Fibroblast of peridontal ligament (primary cell): ENCODE data around the gene CERCAM.

ENCODE experiments used
- DNase-seq: peaks from one replicate; pipeline ENCODE4 v3.0.0-alpha.2; 2010; ENCODE audit errors: extremely low read depth

Gene CERCAM

DNA sequence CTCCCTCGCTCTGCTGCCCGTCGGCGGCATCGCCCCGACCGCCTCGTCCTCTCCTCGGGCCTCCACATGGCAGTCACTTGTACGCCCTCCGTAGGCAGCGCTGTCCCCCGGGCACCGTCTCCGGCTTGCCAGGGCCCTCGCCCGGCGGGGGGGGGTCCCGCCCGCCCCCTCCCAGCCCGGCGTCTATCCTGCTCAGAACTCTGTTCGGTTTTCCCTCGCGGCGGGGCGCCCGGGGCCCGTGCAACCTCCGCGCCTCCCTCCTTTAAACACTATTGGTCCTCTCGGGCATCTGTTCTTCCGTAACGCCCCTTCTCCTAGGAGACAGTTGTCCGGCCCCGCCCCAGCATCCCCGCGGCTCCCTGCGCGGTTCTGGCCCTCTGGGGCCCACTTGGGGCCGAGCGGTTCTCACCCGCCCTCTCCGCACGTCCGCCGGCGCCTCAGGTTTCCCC is 36.0 kb downstream of the CERCAM start:
- peak; percentile 64 for DNase-seq

DNA sequence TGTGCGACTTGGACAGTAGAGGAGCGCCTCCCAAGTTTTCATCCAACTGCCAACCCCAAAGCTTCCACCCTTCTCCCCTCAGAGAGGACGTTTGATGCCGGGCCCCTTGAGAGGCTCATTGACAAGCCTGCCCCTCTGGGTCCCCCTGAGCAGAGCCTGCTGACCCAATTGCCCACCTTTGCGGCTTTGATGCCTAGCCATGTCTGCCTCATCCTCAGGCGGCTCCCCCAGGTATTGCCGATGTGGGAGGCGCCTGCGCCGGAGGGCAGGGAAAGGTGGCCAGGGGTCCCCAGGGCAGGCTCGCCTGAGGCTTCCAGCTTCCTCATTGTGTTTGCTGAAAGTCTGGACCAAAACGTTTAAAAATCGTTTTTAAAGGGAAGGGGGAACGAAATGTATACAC is 36.5 kb downstream of the CERCAM start:
- DNase-seq: no peak

DNA sequence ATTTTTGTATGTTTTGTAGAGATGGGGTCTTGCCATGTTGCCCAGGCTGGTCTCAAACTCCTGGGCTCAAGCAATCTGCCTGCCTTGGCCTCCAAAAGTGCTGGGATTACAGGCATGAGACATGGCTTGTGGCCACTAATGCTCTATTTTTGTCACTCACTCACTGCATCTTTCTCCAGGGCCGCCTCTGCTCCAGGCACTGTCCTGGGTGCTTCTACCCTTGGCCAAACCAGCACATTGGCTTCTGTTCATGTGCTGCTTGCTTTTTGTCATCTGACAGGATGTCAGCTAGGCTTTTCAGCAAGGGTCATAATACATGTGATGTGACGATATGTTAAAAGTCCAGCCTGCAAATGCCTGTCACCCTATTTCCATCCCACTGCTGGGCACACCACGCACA is 38.4 kb downstream of the CERCAM start:
- DNase-seq: no peak

DNA sequence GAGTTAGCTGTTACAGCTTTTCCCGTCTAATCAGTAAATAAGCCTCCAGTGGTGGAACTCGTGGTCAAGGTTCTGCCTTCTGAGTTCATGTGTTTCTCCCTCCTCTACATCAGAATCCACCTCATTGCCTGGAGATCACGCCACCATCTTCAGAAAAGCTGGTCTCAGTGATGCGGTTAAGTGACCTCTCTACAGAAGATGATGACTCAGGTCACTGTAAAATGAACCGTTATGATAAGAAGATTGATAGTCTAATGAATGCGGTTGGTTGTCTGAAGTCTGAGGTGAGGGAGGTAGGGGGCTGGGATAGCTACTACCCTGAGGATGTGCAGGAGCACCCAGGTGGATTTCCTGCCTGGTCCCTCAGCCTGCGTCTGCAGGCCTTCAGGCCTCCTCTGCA is 48.4 kb downstream of the CERCAM start:
- no peak for DNase-seq

DNA sequence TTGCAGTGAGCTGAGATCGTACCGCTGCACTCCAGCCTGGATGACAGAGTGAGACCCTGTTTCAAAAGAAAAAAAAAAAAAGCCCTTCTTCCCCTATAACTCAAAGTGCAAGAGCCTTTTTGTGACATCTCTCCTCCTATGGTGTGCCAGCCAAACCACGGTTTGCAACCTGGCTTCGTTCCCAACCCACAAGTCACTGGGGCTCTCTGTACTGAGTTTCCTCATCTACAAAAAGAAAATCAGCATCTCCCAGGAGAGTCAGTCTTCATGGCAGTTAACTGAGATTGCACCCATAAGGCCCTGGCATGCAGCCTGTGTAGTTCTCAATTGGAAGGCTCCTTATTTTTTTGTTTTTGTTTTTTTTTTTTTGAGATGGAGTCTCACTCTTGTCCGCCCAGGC is 49.9 kb downstream of the CERCAM start:
- DNase-seq: peak; percentile 83

DNA sequence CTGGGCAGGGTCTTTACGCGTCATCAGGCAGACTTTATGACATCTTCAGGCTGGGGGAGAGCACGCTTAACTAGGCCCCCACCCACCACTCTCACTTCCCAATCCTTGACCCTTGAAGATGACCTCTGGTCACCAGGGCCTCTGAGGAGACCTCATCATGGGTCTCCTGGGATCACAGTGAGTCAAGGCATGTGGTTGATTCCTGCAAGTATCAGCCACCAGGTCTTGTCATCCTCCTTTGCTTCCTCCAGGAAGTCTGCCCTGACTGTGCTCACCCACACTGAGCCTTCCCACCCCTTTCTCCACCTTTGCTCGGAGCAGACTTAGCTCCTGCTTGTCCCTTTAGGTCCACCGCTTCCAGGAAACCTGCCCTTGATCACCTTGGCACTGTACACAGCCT is 52.4 kb downstream of the CERCAM start:
- no peak for DNase-seq

DNA sequence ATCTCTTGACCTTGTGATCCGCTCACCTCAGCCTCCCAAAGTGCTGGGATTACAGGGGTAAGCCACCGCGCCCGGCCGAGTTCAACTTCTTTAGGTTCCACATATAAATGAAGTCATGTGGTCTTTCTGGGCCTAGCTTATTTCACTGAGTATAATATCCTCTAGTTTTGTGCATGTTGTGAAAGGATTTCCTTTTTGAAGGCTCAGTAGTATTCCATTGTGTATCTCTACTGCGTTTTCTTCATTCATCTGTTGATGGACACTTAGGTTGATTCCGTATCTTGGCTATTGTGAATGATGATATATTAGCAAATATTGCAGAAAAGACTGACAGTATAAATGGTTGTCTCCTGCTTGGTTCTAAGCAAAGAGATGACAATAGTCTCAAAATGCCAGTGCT is 55.2 kb downstream of the CERCAM start:
- DNase-seq: no peak

DNA sequence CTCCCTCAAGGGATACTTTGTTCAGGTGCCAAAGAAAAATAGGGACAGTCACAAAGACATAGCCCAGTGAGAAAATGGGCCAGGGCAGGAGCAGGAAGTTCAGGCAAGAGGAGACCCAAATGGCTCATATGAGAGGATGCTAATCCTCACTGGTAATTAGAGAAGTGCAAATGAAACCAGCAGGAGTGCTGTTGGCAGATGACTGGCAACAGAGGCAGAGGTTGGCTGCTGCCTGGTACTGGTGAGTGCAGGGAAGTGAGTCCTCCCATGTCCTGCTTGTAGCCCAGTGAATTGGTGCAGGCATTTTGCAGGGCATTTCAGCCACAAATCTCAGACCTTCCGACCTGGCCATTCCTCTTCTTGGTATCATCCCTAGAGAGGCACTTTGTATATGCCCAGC is 58.6 kb downstream of the CERCAM start:
- no peak for DNase-seq

DNA sequence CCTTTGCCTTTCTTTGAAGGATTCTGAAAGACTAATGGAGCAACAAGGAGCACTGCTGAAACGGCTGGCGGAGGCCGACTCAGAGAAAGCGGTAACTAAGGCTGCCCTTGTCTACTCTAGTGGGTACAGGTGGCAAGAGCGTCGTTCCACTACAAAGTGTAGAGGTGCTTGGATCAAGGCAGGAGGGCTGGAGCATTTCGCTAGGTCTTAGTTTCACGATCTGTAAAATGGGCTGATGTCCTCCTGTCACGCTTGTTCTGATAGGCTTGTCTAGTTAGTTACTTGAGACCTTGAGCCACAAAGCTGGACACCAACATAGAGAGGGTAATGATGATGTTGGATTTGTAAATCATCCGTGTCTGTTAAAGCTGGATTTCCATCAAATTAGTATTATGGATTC is 60.9 kb downstream of the CERCAM start:
- no peak for DNase-seq

DNA sequence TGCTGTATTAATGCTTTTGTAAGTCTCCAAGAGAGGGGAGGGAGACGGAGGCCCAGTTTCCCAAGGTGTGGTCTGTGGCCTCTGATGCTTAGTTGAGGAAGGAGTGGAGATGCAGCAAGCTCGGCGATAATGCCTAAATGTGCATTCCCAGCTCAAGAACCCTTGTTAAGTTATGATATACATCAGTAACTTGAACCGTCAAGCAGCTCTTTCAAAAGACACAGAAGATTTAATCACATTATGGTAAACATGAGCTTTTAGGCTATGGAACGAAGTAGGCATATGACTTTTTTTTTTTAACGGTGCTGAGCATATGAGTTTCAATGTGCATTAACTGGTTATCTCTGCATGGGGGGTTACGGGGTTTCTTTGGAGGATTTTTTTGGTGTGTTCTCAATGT is 61.5 kb downstream of the CERCAM start:
- DNase-seq: no peak

DNA sequence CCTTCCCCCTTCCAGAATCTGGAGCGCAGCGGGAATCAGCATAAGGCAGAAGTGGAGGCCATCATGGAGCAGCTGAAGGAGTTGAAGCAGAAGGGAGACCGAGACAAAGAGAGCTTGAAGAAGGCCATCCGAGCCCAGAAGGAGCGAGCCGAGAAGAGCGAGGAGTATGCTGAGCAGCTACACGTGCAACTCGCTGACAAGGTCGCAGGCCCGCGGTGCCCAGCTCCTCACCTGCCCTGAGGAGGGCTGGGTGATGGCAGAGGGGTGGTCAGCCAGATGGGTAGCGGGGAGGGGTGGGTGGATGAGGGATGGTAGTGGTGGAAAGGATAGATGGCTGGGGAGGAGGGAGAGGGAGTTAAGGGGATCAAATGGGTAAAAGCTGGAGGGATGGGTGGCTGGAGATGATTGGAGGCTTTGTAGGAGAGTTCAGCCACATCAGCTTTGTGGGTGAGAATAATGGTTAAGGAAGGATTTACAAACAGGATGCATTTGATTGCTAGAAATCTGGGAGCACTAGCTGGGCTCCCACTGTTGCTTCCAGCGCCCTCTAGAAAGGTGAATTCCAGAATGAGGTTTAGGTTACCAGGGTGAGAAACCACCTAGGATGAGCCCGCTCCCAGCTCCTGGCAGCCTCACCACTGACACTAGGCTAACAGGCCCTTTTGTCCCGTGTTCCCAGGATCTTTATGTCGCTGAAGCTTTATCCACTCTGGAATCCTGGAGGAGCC is 64.2 kb downstream of the CERCAM start:
- DNase-seq: no peak

DNA sequence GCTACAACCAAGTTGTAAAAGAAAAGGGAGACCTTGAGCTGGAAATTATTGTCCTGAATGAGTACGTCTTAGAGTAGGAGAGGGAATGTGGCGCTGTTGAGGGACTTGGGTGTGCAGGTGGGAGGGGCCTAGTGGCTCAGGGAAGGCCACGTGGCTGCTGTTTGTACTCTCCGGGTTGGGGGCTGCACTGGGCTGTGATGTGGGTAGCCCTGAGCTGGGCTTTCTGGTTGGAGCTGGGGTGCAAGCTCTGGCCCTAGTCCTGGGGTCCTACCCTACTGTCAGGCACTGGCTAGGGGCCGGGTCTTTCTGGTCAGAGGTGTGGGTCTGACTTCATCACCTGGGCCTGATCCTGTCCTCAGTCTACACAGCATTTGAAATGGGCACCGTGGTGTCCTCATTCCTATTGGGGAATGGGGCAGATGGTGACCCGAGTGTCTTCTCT is 64.8 kb downstream of the CERCAM start:
- DNase-seq: no peak

DNA sequence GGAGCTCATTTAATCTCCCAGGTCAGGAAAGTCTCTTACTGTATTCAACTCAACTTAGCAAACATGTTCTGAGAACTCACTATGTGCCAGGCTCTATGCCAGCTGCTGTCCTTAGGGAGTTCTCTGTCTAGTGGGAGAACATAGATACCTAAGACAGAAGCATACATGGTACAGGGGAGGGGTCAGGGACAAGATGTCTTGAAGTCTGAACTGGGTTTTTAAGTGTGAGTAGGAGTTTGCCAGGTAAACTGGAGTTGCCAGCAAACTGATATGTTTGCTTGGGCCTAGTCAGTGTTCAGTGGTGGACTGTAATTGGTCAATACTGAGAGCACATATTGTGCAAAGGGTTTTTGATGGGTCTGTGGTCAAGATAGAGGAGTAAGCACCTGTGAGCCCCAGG is 65.5 kb downstream of the CERCAM start:
- no peak for DNase-seq
